ENCODE measurements around the gene FNIP2. TPM values are rescaled to one million over a fixed set of nuclear protein-coding genes. Genes with fewer than 3 reads are reported as not detected.

Gene FNIP2
- total and polyA plus RNA-seq, 9 of the 15 experiments (the other 6 are each of a cell fraction or from before 2014, with no cell fraction given): 1.7 to 15.5 (median 8.3) TPM

GRCh38 chr4:158771776-158772175, 3.0 kb downstream of the FNIP2 start:
- ATAC-seq (no peak), FAIRE-seq (no peak), DNase-seq (ENCODE audit: extremely low read depth in 1 of 4, low spot score in 3 of 4) (no peak)
- Histone ChIP-seq H3K27ac (ENCODE audit: extremely low read depth, low read depth, low read length) (no peak overlapping the region), H3K9me1 (ENCODE audit: control insufficient read depth, insufficient read depth, low read length) (no peaks in the 10 kb centered on the region), H4K20me1 (replicated peaks; ENCODE audit: control insufficient read depth, insufficient read depth, low read length) (no peaks in the 10 kb centered on the region), H3K4me3 (no peak overlapping the region), H2AFZ (ENCODE audit: low read depth, low read length) (no peak overlapping the region), H3K79me2 (ENCODE audit: control insufficient read depth, insufficient read depth, low read length) (peaks cover 53% of the 10 kb centered on the region), H3K4me2 (ENCODE audit: insufficient read depth, low read length) (no peak overlapping the region), H3K36me3 (ENCODE audit: control insufficient read depth, insufficient read depth, low read length) (no peaks in the 10 kb centered on the region), H3K9me3 (replicated peaks; ENCODE audit: control insufficient read depth, insufficient read depth, low read depth, low read length) (no peaks in the 10 kb centered on the region), H3K9ac (ENCODE audit: insufficient read depth in 1 of 2, low read depth in 2 of 2, low read length in 2 of 2) (no peak overlapping the region), H3K27me3 (ENCODE audit: control insufficient read depth in 2 of 2, insufficient read depth in 2 of 2, low read length in 2 of 2) (no peaks in the 10 kb centered on the region), H3K4me1 (replicated peaks in 1 of 2; ENCODE audit: control insufficient read depth in 2 of 2, insufficient read depth in 2 of 2, low read length in 2 of 2) (peaks cover 9 to 18% of the 10 kb centered on the region in 2 experiments)
- ChIA-PET CTCF (ENCODE audit: low intra/inter-chr PET ratio) (no interaction called here), POLR2A (no interaction called here)
- WGBS (ENCODE audit: insufficient coverage, low coverage, missing lambda C conversion rate): 69% methylated on average over 2 of the region's 2 CpGs
- no TSS peak for BruUV-seq (replicated peaks)
- in situ Hi-C loops (cut with MboI): no loop called here
- intact Hi-C loops (cut with micrococcal nuclease): loop anchor here (10.0 kb wide), 1 partner anchor 53 kb away; no protein-coding TSS in a partner anchor
- no peak for TF ChIP-seq STAT6 (CRISPR knock-in tag; IDR thresholded peaks at IDR 0.05)
- no peak for TF ChIP-seq ZBED1 (IDR thresholded peaks at IDR 0.05)
- TF ChIP-seq ZNF785 (CRISPR knock-in tag; IDR thresholded peaks at IDR 0.05): no peak
- TF ChIP-seq HDAC6 (IDR thresholded peaks at IDR 0.05; ENCODE audit: low read depth, low read length): no peak
- TF ChIP-seq HDAC3 (IDR thresholded peaks at IDR 0.05; ENCODE audit: borderline replicate concordance, partially characterized antibody): no peak
- TF ChIP-seq POLR2AphosphoS2 (IDR thresholded peaks at IDR 0.05; ENCODE audit: low read length): no peak
- no peak for TF ChIP-seq MLX (CRISPR knock-in tag; conservative IDR thresholded peaks at IDR 0.05)
- no peak for TF ChIP-seq ZNF518B (CRISPR knock-in tag; IDR thresholded peaks at IDR 0.05)
- TF ChIP-seq NONO (IDR thresholded peaks at IDR 0.05; ENCODE audit: low read depth in 2 of 2, low read length in 1 of 2): no peak
- no peak for TF ChIP-seq C11orf30 (IDR thresholded peaks at IDR 0.05; ENCODE audit: low read depth)
- no peak for TF ChIP-seq RBM14 (IDR thresholded peaks at IDR 0.05; ENCODE audit: borderline replicate concordance, insufficient read depth, low read depth, low read length)
- no peak for TF ChIP-seq GMEB1 (CRISPR knock-in tag; IDR thresholded peaks at IDR 0.05)
- TF ChIP-seq CBFB (CRISPR knock-in tag; IDR thresholded peaks at IDR 0.05): no peak
- no peak for TF ChIP-seq SRF (CRISPR knock-in tag; IDR thresholded peaks at IDR 0.05)
- TF ChIP-seq ZZZ3 (IDR thresholded peaks at IDR 0.05): no peak

Measured in K562 (cell line).